ENCODE measurements around the gene CDH26. TPM values are rescaled to one million over a fixed set of nuclear protein-coding genes. Genes with fewer than 3 reads are reported as not detected.
A peak's percentile ranks its signal among the peaks of the same experiment; 100 is the strongest.

The CDH26 gene
- total RNA-seq, 4 donors from 2014 or later: 2.5 to 10.3 (median 4.0) TPM

- no peaks in the 10 kb centered on the region for H3K9me3 ChIP-seq
- no peak overlapping the region for H3K27ac ChIP-seq
- no peak for TF ChIP-seq POLR2A (IDR thresholded peaks at IDR 0.05)
- H3K4me1 ChIP-seq: peaks cover 3 to 30% (median 7%) of the 10 kb centered on the region in 3 donors
- no peaks in the 10 kb centered on the region for H3K36me3 ChIP-seq
- no peak overlapping the region for H3K4me3 ChIP-seq
- H3K27me3 ChIP-seq: peaks cover 0 to 51% (median 0%) of the 10 kb centered on the region in 4 donors
- WGBS, 2 donors: 64 to 69% methylated on average over 3 to 4 of the region's 4 CpGs
- DNase-seq: no peak
- intact Hi-C loops (cut with DNase I): loop anchor here (5.0 kb wide), 1 partner anchor 102 kb away; no protein-coding TSS in a partner anchor
Measured at GRCh38 chr20:60053818-60054190, 95.6 kb downstream of the CDH26 start.

GRCh38 chr20:60054716-60055634, 96.8 kb downstream of the CDH26 start:
- WGBS, 2 donors: 58 to 86% methylated on average over 10 to 22 of the region's 24 CpGs
- intact Hi-C loops (cut with DNase I): loop anchor here (5.0 kb wide), 1 partner anchor 103 kb away; no protein-coding TSS in a partner anchor
- Histone ChIP-seq H3K9me3 (no peaks in the 10 kb centered on the region), H3K4me3 (peak overlapping the region in 1 of 4 donors; percentile 11), H3K27me3 (peaks cover 0 to 51% (median 0%) of the 10 kb centered on the region in 4 donors), H3K36me3 (no peaks in the 10 kb centered on the region), H3K4me1 (peaks cover 3 to 23% (median 7%) of the 10 kb centered on the region in 3 donors), H3K27ac (peak overlapping the region in 1 of 4 donors; percentile 13)
- no peak for DNase-seq
- TF ChIP-seq CTCF (IDR thresholded peaks at IDR 0.05) (no peak), POLR2A (IDR thresholded peaks at IDR 0.05) (no peak)

- H3K27me3 ChIP-seq: peaks cover 0 to 46% (median 0%) of the 10 kb centered on the region in 4 donors
- TF ChIP-seq POLR2A (IDR thresholded peaks at IDR 0.05) (no peak), CTCF (IDR thresholded peaks at IDR 0.05) (no peak)
- intact Hi-C loops (cut with DNase I): no loop called here
- 60% methylated on average over 5 of the region's 14 CpGs; no CpG with 5 or more reads in 1 of the 2 donors for WGBS, 2 donors
- no peak overlapping the region for H3K27ac ChIP-seq
- H3K9me3 ChIP-seq: no peaks in the 10 kb centered on the region
- no peak for DNase-seq
- H3K4me1 ChIP-seq: peaks cover 3 to 27% (median 7%) of the 10 kb centered on the region in 3 donors
- H3K36me3 ChIP-seq: no peaks in the 10 kb centered on the region
- peak overlapping the region in 2 of 4 donors; percentile 11 to 29 for H3K4me3 ChIP-seq
Measured at GRCh38 chr20:60055740-60056139, 97.5 kb downstream of the CDH26 start.

- intact Hi-C loops (cut with DNase I): no loop called here
- Histone ChIP-seq H3K4me1 (peaks cover 3 to 27% (median 7%) of the 10 kb centered on the region in 3 donors), H3K9me3 (no peaks in the 10 kb centered on the region), H3K4me3 (peak overlapping the region in 1 of 4 donors; percentile 29), H3K36me3 (no peaks in the 10 kb centered on the region), H3K27ac (peak overlapping the region in 1 of 4 donors; percentile 11), H3K27me3 (peaks cover 0 to 46% (median 0%) of the 10 kb centered on the region in 4 donors)
- no peak for TF ChIP-seq POLR2A (IDR thresholded peaks at IDR 0.05)
- TF ChIP-seq CTCF (IDR thresholded peaks at IDR 0.05): no peak
- WGBS, 2 donors: 71 to 80% methylated on average over 5 of the region's 5 CpGs
- DNase-seq: no peak
Measured at GRCh38 chr20:60056407-60057122, 98.3 kb downstream of the CDH26 start.

GRCh38 chr20:60057123-60057865, 99.1 kb downstream of the CDH26 start:
- DNase-seq: no peak
- Histone ChIP-seq H3K36me3 (no peaks in the 10 kb centered on the region), H3K4me3 (no peak overlapping the region), H3K4me1 (peaks cover 3 to 28% (median 7%) of the 10 kb centered on the region in 3 donors), H3K27me3 (peaks cover 0 to 38% (median 0%) of the 10 kb centered on the region in 4 donors), H3K9me3 (no peaks in the 10 kb centered on the region), H3K27ac (no peak overlapping the region)
- TF ChIP-seq POLR2A (IDR thresholded peaks at IDR 0.05) (no peak), CTCF (IDR thresholded peaks at IDR 0.05) (peak; percentile 50 to 83 (median 70))
- WGBS, 2 donors: 12 to 20% methylated on average over 6 to 8 of the region's 11 CpGs
- intact Hi-C loops (cut with DNase I): no loop called here

All from esophagus squamous epithelium (tissue), 5 donors.